Measurements from ENCODE around the gene CHL1.

DNA sequence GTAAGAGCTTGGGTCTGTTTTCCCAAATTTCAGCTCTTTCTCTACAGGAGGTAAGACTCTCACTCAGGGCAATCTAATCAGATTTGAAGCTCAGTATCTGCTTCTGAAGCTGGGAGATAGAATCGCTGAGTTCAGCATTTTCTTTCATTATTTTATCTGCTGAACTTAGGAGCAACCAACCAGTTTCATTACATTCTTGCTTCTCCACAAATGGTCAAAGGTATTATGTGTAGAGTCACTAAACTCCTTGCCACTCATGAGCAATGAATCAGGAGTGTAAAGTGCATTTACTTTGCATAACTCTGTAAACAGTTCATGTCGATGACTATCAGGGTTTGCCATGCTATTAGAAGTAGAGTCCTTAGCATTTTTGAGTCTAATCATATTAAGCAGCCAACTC is 249.4 kb downstream of the CHL1 start:
- TF ChIP-seq CTCF (conservative IDR thresholded peaks at IDR 0.05 in 1 of 2, IDR thresholded peaks at IDR 0.05 in 1 of 2; ENCODE audit: low read depth in 1 of 2, low read length in 2 of 2) (no peak), EZH2 (IDR thresholded peaks at IDR 0.05; ENCODE audit: low read length, missing control alignments) (no peak)

Data from fibroblast of lung (primary cell).